ENCODE data around the gene MOB3A. TPM values are rescaled to one million over a fixed set of nuclear protein-coding genes. Genes with fewer than 3 reads are reported as not detected.
A peak's percentile ranks its signal among the peaks of the same experiment; 100 is the strongest.

The MOB3A gene
- total RNA-seq, 1 donor from 2014 or later: 12.0 TPM

DNA sequence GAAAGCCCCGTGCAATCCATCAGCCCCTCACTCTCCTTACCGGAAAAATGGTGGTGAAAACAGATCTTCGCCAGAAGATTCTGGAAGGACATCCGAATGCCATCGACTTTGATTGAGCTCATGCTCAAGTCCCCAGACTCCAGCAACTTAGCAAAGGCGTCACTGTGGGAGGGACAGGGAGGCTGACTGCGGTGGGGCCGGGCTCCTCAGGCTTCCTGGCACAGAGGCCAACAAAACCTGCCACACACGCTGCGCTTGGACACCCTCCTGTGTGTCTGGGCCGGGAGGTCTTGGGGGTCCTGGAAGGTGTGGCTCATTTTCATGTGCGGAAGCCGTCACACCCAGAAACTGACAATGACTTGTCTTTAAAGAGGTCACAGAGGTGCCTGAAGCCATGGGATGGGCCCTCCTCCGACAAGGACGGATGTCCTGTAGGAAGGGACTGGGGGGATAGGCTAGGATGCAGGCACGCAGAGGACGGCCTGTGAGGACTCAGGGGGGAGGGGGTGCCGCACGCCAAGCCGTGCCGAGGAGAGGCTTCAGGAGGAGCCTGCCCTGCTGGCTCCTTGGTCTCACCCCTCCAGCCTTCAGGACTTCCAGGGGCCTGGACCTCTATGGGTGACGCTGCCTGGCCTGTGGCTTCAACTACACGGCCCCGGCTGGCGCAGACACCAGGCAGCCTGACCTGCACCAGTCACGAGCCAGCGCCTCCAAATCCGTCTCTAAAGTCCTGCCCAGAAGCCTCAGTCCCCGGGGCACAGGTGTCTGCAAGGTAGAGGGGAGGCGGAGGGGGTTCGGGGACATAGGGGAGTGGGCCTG is 13.1 kb upstream of the MOB3A start:
- Histone ChIP-seq H3K9me3 (ENCODE audit: control insufficient read depth in 3 of 3, low read length in 3 of 3) (no peaks in the 10 kb centered on the region), H3K9ac (ENCODE audit: low read depth in 1 of 3, low read length in 3 of 3) (no peak overlapping the region), H3K27me3 (ENCODE audit: control insufficient read depth in 3 of 3, insufficient read depth in 3 of 3, low read length in 3 of 3) (no peaks in the 10 kb centered on the region), H3K4me1 (ENCODE audit: control insufficient read depth in 3 of 3, insufficient read depth in 3 of 3, low read length in 3 of 3) (no peaks in the 10 kb centered on the region), H3K36me3 (ENCODE audit: control insufficient read depth in 3 of 3, insufficient read depth in 3 of 3, low read length in 3 of 3) (peaks cover 66 to 71% (median 69%) of the 10 kb centered on the region in 3 donors), H3K27ac (ENCODE audit: low read depth, low read length) (no peak overlapping the region), H3K4me3 (ENCODE audit: low read length in 3 of 3) (no peak overlapping the region)

DNA sequence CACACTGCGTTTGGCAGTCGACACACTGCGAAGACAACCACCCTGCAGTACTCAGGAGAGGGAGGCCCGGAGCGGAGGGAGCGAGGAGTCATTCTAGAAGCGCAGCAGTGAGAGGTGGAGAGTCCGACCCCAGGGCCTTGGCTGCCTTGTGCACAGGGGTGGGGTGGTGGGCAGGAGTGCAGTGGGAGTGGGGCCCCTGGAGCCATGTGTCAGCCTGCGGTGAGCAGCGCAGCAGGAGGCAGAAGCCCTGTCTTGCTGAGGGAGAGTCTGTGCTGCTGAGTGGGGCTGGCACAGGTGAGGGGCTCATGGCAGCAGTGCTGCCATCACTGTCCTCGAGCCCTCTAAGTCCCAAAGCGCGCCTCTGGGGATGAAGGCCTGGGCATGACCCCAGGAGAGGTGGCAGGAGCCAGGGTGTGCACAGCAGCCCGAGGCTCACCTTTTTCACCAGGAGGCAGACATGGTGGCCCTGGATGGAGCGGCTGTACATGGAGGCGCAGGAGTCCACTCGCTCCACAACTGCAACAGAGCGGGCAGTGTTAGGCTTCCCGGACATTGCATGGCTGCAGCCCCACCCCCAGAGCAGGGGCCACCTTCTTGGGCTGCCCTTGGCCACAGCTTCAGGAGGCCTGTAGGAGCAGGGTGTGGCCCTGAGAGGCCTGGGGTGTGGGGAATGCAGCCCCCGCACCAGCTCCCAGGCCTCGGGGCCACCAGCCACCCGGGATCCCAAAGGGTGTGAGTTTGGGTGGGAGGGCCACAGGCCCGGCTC is 12.3 kb upstream of the MOB3A start:
- H3K36me3 ChIP-seq (ENCODE audit: control insufficient read depth in 3 of 3, insufficient read depth in 3 of 3, low read length in 3 of 3): peaks cover 57 to 64% (median 64%) of the 10 kb centered on the region in 3 donors
- H3K27me3 ChIP-seq (ENCODE audit: control insufficient read depth in 3 of 3, insufficient read depth in 3 of 3, low read length in 3 of 3): no peaks in the 10 kb centered on the region
- no peak overlapping the region for H3K4me3 ChIP-seq (ENCODE audit: low read length in 3 of 3)
- no peak overlapping the region for H3K9ac ChIP-seq (ENCODE audit: low read depth in 1 of 3, low read length in 3 of 3)
- H3K27ac ChIP-seq (ENCODE audit: low read depth, low read length): no peak overlapping the region
- no peaks in the 10 kb centered on the region for H3K4me1 ChIP-seq (ENCODE audit: control insufficient read depth in 3 of 3, insufficient read depth in 3 of 3, low read length in 3 of 3)
- no peaks in the 10 kb centered on the region for H3K9me3 ChIP-seq (ENCODE audit: control insufficient read depth in 3 of 3, low read length in 3 of 3)

DNA sequence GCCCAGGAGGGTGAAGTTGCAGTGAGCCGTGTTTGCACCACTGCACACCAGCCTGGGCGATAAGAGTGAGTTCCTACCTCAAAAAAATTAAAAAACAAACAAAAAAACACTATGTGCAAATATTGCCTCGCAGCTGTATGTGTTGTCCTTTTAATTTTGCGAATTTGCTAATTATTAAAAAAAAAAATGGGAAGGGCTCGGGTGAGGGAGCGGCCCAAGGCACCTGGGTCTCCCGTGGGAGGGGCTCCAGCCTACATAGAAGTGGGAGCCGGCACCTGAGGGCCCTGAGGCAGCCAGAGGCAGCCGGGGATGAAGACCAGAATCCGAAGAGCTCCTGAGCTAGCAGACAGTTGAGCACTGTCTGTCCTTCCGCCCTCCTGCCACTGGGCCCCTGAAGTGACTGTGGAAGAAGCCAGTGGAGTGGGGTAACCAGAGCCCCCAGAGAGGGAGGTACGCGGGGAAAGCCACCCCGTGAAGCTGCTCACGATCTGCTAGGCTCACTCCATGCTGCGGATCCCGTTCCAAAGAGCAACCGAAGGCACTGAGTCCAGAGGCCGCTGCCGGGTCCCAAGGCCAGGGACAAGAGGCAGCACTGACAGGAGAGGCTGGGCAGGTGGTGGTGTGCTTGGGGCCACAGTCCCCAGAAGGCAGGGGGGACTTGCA is 7.0 kb upstream of the MOB3A start:
- H3K27ac ChIP-seq (ENCODE audit: low read depth, low read length): no peak overlapping the region
- no peak overlapping the region for H3K4me3 ChIP-seq (ENCODE audit: low read length in 3 of 3)
- H3K4me1 ChIP-seq (ENCODE audit: control insufficient read depth in 3 of 3, insufficient read depth in 3 of 3, low read length in 3 of 3): no peaks in the 10 kb centered on the region
- H3K9ac ChIP-seq (ENCODE audit: low read depth in 1 of 3, low read length in 3 of 3): no peak overlapping the region
- H3K27me3 ChIP-seq (ENCODE audit: control insufficient read depth in 3 of 3, insufficient read depth in 3 of 3, low read length in 3 of 3): no peaks in the 10 kb centered on the region
- peaks cover 35 to 45% (median 43%) of the 10 kb centered on the region in 3 donors for H3K36me3 ChIP-seq (ENCODE audit: control insufficient read depth in 3 of 3, insufficient read depth in 3 of 3, low read length in 3 of 3)
- no peaks in the 10 kb centered on the region for H3K9me3 ChIP-seq (ENCODE audit: control insufficient read depth in 3 of 3, low read length in 3 of 3)

DNA sequence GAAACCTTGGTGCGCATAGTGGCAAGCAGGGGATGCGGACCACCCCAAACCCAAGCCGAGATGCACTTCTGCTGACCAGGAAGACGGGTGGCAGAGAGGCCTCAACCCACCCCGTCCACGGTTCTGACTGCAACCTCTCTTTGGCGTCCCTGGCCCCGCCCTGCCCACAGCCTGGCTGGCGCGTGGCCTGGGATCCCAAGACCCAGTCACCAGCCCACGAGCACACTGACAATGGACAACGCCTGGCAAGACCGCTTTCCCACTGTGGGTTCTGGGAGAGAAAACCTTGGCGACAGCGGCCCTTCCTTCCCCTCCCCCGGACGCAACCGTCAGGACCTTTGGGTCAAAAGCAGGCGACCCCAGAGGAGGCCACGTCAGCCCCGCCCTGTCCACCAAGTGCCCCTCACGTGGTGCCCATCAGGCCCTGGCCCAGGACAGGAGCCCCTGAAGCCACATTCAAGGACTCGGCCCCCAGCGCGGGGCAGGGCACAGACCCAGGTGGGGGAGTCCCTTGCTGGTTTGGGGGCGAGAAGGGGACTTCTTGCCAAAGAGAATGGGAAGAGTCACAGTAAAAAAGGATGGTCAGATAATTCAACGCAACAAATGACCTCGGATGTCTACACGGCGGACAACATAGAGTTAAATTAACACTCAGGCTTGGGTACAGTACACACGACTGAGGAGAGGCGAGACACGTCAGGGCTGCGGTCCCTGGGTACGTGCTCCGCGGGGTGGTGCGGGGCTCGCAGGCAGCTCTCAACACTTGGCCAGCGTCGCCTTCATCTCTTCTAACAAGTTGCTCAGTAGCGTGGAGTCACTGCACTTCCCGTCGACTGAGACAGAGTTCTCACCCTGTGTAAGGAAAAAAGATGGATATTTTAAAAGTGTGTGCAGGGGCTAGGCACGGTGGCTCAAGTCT is 5.5 kb upstream of the MOB3A start:
- Histone ChIP-seq H3K4me3 (ENCODE audit: low read length in 3 of 3) (no peak overlapping the region), H3K36me3 (ENCODE audit: control insufficient read depth in 3 of 3, insufficient read depth in 3 of 3, low read length in 3 of 3) (peaks cover 29 to 39% (median 34%) of the 10 kb centered on the region in 3 donors), H3K9ac (ENCODE audit: low read depth in 1 of 3, low read length in 3 of 3) (no peak overlapping the region), H3K9me3 (ENCODE audit: control insufficient read depth in 3 of 3, low read length in 3 of 3) (no peaks in the 10 kb centered on the region), H3K27me3 (ENCODE audit: control insufficient read depth in 3 of 3, insufficient read depth in 3 of 3, low read length in 3 of 3) (no peaks in the 10 kb centered on the region), H3K4me1 (ENCODE audit: control insufficient read depth in 3 of 3, insufficient read depth in 3 of 3, low read length in 3 of 3) (peaks cover 7 to 11% (median 10%) of the 10 kb centered on the region in 3 donors), H3K27ac (ENCODE audit: low read depth, low read length) (no peak overlapping the region)

DNA sequence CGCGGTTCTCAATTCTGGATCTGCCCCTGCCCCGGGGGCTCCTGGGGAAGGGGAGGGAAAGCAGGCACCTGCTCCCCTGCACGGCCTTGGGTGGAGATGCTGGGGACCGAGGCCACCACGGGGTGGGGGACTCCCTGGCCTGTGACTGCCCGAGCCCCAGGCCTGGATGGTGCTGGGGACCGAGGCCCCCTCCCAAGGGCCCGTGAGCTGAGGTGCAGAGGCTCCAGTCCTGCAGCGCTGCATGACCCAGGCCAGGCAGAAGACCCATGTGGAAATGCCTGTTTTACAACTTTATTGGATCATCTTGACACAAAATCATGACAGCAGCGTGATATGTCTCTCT is 4.6 kb upstream of the MOB3A start:
- H3K27ac ChIP-seq (ENCODE audit: low read depth, low read length): no peak overlapping the region
- no peaks in the 10 kb centered on the region for H3K27me3 ChIP-seq (ENCODE audit: control insufficient read depth in 3 of 3, insufficient read depth in 3 of 3, low read length in 3 of 3)
- no peaks in the 10 kb centered on the region for H3K9me3 ChIP-seq (ENCODE audit: control insufficient read depth in 3 of 3, low read length in 3 of 3)
- H3K4me1 ChIP-seq (ENCODE audit: control insufficient read depth in 3 of 3, insufficient read depth in 3 of 3, low read length in 3 of 3): peaks cover 7 to 13% (median 11%) of the 10 kb centered on the region in 3 donors
- no peak overlapping the region for H3K4me3 ChIP-seq (ENCODE audit: low read length in 3 of 3)
- H3K36me3 ChIP-seq (ENCODE audit: control insufficient read depth in 3 of 3, insufficient read depth in 3 of 3, low read length in 3 of 3): peaks cover 26 to 35% (median 26%) of the 10 kb centered on the region in 3 donors
- no peak overlapping the region for H3K9ac ChIP-seq (ENCODE audit: low read depth in 1 of 3, low read length in 3 of 3)

DNA sequence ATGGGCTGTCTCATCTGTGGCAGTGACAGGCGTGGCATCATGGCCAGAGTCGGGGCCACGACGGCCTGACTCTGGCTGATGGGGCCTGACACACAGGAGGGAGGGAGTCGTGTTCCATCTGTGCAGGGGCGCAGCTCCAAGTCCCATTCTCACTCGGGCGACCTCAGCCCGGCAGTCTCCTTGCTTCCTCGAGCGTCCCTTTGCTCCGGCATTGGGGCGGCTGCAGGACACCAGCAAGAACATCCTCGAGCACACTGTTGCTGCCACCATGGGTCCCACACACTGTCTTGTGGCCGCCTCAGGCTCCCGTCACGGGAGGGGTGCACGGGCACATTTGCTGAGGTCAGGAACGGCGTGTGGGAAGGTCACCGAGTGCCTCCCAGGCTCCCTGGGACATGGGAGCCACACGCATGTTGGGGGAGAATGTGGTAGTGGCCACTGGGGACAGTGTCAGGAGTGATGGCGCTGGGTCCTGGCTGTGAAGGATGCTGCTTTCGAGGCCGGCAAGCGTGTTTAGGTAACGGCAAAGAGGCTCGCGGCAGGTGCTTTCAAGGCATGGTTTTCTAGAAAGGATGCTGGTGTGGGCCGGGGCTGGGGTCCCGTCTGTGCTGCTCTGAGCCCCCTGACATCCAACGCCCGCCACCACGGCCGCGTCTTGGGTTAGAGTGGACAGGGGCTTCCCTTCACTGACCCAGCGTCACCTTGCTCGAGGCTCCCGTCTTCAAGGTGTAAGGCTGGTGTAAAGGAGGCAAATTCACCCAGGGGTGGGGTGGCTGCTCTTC is 4.0 kb upstream of the MOB3A start:
- no peak overlapping the region for H3K4me3 ChIP-seq (ENCODE audit: low read length in 3 of 3)
- no peaks in the 10 kb centered on the region for H3K27me3 ChIP-seq (ENCODE audit: control insufficient read depth in 3 of 3, insufficient read depth in 3 of 3, low read length in 3 of 3)
- no peaks in the 10 kb centered on the region for H3K9me3 ChIP-seq (ENCODE audit: control insufficient read depth in 3 of 3, low read length in 3 of 3)
- peaks cover 23 to 33% (median 26%) of the 10 kb centered on the region in 3 donors for H3K36me3 ChIP-seq (ENCODE audit: control insufficient read depth in 3 of 3, insufficient read depth in 3 of 3, low read length in 3 of 3)
- no peak overlapping the region for H3K27ac ChIP-seq (ENCODE audit: low read depth, low read length)
- H3K4me1 ChIP-seq (ENCODE audit: control insufficient read depth in 3 of 3, insufficient read depth in 3 of 3, low read length in 3 of 3): peaks cover 9 to 17% (median 13%) of the 10 kb centered on the region in 3 donors
- no peak overlapping the region for H3K9ac ChIP-seq (ENCODE audit: low read depth in 1 of 3, low read length in 3 of 3)

DNA sequence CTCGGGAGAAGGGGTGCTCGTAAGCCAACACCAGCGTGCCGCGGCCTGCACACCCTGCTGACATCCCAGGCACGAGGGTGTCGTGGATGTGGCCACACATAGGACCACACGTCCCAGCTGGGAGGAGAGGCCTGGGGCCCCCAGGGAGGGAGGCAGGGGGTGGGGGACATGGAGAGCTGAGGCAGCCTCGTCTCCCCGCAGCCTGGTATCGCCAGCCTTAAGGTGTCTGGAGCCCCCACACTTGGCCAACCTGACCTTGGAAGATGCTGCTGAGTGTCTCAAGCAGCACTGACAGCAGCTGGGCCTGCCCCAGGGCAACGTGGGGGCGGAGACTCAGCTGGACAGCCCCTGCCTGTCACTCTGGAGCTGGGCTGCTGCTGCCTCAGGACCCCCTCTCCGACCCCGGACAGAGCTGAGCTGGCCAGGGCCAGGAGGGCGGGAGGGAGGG is 3.0 kb upstream of the MOB3A start:
- H3K27ac ChIP-seq (ENCODE audit: low read depth, low read length): no peak overlapping the region
- no peaks in the 10 kb centered on the region for H3K27me3 ChIP-seq (ENCODE audit: control insufficient read depth in 3 of 3, insufficient read depth in 3 of 3, low read length in 3 of 3)
- no peaks in the 10 kb centered on the region for H3K9me3 ChIP-seq (ENCODE audit: control insufficient read depth in 3 of 3, low read length in 3 of 3)
- H3K4me1 ChIP-seq (ENCODE audit: control insufficient read depth in 3 of 3, insufficient read depth in 3 of 3, low read length in 3 of 3): peaks cover 16 to 23% (median 21%) of the 10 kb centered on the region in 3 donors
- H3K9ac ChIP-seq (ENCODE audit: low read depth in 1 of 3, low read length in 3 of 3): peak overlapping the region in 1 of 3 donors; percentile 54
- H3K4me3 ChIP-seq (ENCODE audit: low read length in 3 of 3): no peak overlapping the region
- peaks cover 23 to 31% (median 26%) of the 10 kb centered on the region in 3 donors for H3K36me3 ChIP-seq (ENCODE audit: control insufficient read depth in 3 of 3, insufficient read depth in 3 of 3, low read length in 3 of 3)

DNA sequence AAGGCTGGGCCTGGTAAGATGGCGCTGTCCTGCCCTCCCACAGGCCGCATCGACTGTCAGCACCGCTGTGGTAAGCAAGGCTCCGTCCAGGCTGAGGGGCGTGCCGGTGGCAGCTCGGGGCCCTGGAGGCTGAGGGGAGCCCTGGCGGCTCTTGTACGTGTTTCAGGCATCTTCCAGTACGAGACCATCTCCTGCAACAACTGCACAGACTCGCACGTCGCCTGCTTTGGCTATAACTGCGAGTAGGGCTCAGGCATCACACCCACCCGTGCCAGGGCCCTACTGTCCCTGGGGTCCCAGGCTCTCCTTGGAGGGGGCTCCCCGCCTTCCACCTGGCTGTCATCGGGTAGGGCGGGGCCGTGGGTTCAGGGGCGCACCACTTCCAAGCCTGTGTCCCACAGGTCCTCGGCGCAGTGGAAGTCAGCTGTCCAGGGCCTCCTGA is 1.8 kb upstream of the MOB3A start:
- Histone ChIP-seq H3K4me1 (ENCODE audit: control insufficient read depth in 3 of 3, insufficient read depth in 3 of 3, low read length in 3 of 3) (peaks cover 16 to 31% (median 24%) of the 10 kb centered on the region in 3 donors), H3K4me3 (ENCODE audit: low read length in 3 of 3) (no peak overlapping the region), H3K27ac (ENCODE audit: low read depth, low read length) (no peak overlapping the region), H3K27me3 (ENCODE audit: control insufficient read depth in 3 of 3, insufficient read depth in 3 of 3, low read length in 3 of 3) (no peaks in the 10 kb centered on the region), H3K9ac (ENCODE audit: low read depth in 1 of 3, low read length in 3 of 3) (peak overlapping the region; percentile 4 to 79 (median 66)), H3K9me3 (ENCODE audit: control insufficient read depth in 3 of 3, low read length in 3 of 3) (no peaks in the 10 kb centered on the region), H3K36me3 (ENCODE audit: control insufficient read depth in 3 of 3, insufficient read depth in 3 of 3, low read length in 3 of 3) (peaks cover 26% of the 10 kb centered on the region in 3 donors)
